ENCODE data around the gene TCF3.

- TF ChIP-seq REST (IDR thresholded peaks at IDR 0.05), result no peak
- no peak for TF ChIP-seq SP1 (IDR thresholded peaks at IDR 0.05)
- TF ChIP-seq CTCF (IDR thresholded peaks at IDR 0.05; ENCODE audit: low read depth, low read length, missing input control), result no peak
These were observed 85.9 kb downstream of the TCF3 start for GRCh38 chr19:1566392-1567115.
